SH-SY5Y (cell line): ENCODE measurements around the gene SNTG2.

Experiments
- GATA2 ChIP-seq: IDR thresholded peaks from 2 replicates; pipeline ENCODE4 v1.6.1; 2011; ENCODE audit warnings: mild to moderate bottlenecking, low read depth, low read length
- GATA3 ChIP-seq: IDR thresholded peaks from 2 replicates; pipeline ENCODE4 v1.6.1; 2011; ENCODE audit warnings: low read depth, mild to moderate bottlenecking, low read length, moderate library complexity

- TF ChIP-seq GATA3 (no peak), GATA2 (no peak)
Observed at GRCh38 chr2:903223-903900, 47.3 kb upstream of the SNTG2 start.
